ENCODE measurements around the gene VWF. TPM values are rescaled to one million over a fixed set of nuclear protein-coding genes. Genes with fewer than 3 reads are reported as not detected.

The VWF gene
- total and polyA plus RNA-seq, 10 of the 15 experiments (the other 5 are each of a cell fraction or from before 2014, with no cell fraction given): 0.08 to 0.23 TPM; not detected in 8

GRCh38 chr12:5925646-5926045, 198.8 kb downstream of the VWF start:
- no peaks in the 10 kb centered on the region for H3K79me2 ChIP-seq (ENCODE audit: control insufficient read depth, insufficient read depth, low read length)
- peaks cover 0 to 6% of the 10 kb centered on the region in 2 experiments; a peak in 2 of 4 replicates for H3K27me3 ChIP-seq (replicated peaks in 1 of 2; ENCODE audit: control insufficient read depth in 2 of 2, insufficient read depth in 2 of 2, low read length in 1 of 2)
- ATAC-seq: no peak
- POLR2A ChIA-PET: no interaction called here
- no peak overlapping the region for H3K4me3 ChIP-seq
- BruUV-seq (replicated peaks): no TSS peak
- no peak for FAIRE-seq
- no peaks in the 10 kb centered on the region for H4K20me1 ChIP-seq (ENCODE audit: control insufficient read depth, insufficient read depth)
- in situ Hi-C loops (cut with MboI): no loop called here
- no peak overlapping the region for H2AFZ ChIP-seq (ENCODE audit: control insufficient read depth, low read depth, low read length)
- WGBS (ENCODE audit: insufficient coverage, insufficient replicate concordance, low lambda C conversion rate, missing lambda C conversion rate): 12% methylated on average over 9 of the region's 9 CpGs
- H3K36me3 ChIP-seq (ENCODE audit: control insufficient read depth in 2 of 2, insufficient read depth in 2 of 2, low read length in 1 of 2): no peaks in the 10 kb centered on the region
- TF ChIP-seq ZSCAN29 (IDR thresholded peaks at IDR 0.05) (no peak), TCF7 (IDR thresholded peaks at IDR 0.05; ENCODE audit: borderline replicate concordance) (no peak), PAX5 (IDR thresholded peaks at IDR 0.05; ENCODE audit: borderline replicate concordance, low read depth, low read length) (no peak), TBL1XR1 (IDR thresholded peaks at IDR 0.05; ENCODE audit: low read depth, low read length) (no peak), HCFC1 (IDR thresholded peaks at IDR 0.05; ENCODE audit: low read length) (no peak), HDAC6 (IDR thresholded peaks at IDR 0.05; ENCODE audit: unreplicated experiment) (no peak)
- RAD21 ChIA-PET (ENCODE audit: unreplicated experiment): no interaction called here
- DNase-seq (ENCODE audit: low read depth, low spot score): no peak
- no peak overlapping the region for H3K9ac ChIP-seq (ENCODE audit: control insufficient read depth, insufficient read depth, low read length)
- SMC1A ChIA-PET (ENCODE audit: uncharacterized antibody, unreplicated experiment): no interaction called here
- CTCF ChIA-PET: no interaction called here
- H3K9me3 ChIP-seq (replicated peaks; ENCODE audit: control insufficient read depth, insufficient read depth, low read length): no peaks in the 10 kb centered on the region
- H3K4me1 ChIP-seq (ENCODE audit: control insufficient read depth, insufficient read depth, low read length): no peaks in the 10 kb centered on the region
- no peak overlapping the region for H3K4me2 ChIP-seq (ENCODE audit: control insufficient read depth, insufficient read depth)
- H3K27ac ChIP-seq (ENCODE audit: control insufficient read depth, insufficient read depth): no peak overlapping the region
- intact Hi-C loops (cut with micrococcal nuclease; ENCODE audit: unreplicated experiment): no loop called here

- intact Hi-C loops (cut with micrococcal nuclease; ENCODE audit: unreplicated experiment): no loop called here
Measured at GRCh38 chr12:5924342-5924741, 200.1 kb downstream of the VWF start.

More at GRCh38 chr12:5924342-5924741, 200.1 kb downstream of the VWF start:
- no peaks in the 10 kb centered on the region for H3K36me3 ChIP-seq (ENCODE audit: control insufficient read depth in 2 of 2, insufficient read depth in 2 of 2, low read length in 1 of 2)
- H3K4me1 ChIP-seq (ENCODE audit: control insufficient read depth, insufficient read depth, low read length): no peaks in the 10 kb centered on the region
- H3K4me2 ChIP-seq (ENCODE audit: control insufficient read depth, insufficient read depth): no peak overlapping the region
- TF ChIP-seq BCL3 (IDR thresholded peaks at IDR 0.05; ENCODE audit: borderline replicate concordance, insufficient read depth, low read depth, low read length, poor library complexity, severe bottlenecking) (no peak), CBX5 (IDR thresholded peaks at IDR 0.05; ENCODE audit: low read depth) (no peak), RCOR1 (conservative IDR thresholded peaks at IDR 0.05; ENCODE audit: low read depth, low read length) (no peak)
- H3K79me2 ChIP-seq (ENCODE audit: control insufficient read depth, insufficient read depth, low read length): no peaks in the 10 kb centered on the region
- H3K27me3 ChIP-seq (replicated peaks in 1 of 2; ENCODE audit: control insufficient read depth in 2 of 2, insufficient read depth in 2 of 2, low read length in 1 of 2): peaks cover 0 to 6% of the 10 kb centered on the region in 2 experiments; a peak in 2 of 4 replicates
- no peak overlapping the region for H3K4me3 ChIP-seq
- H3K9ac ChIP-seq (ENCODE audit: control insufficient read depth, insufficient read depth, low read length): no peak overlapping the region
- H2AFZ ChIP-seq (ENCODE audit: control insufficient read depth, low read depth, low read length): no peak overlapping the region
- DNase-seq (ENCODE audit: low read depth, low spot score) (no peak), ATAC-seq (no peak), FAIRE-seq (no peak)
- H3K27ac ChIP-seq (ENCODE audit: control insufficient read depth, insufficient read depth): no peak overlapping the region
- POLR2A ChIA-PET: no interaction called here
- RAD21 ChIA-PET (ENCODE audit: unreplicated experiment): no interaction called here
- BruUV-seq (replicated peaks): no TSS peak
- in situ Hi-C loops (cut with MboI): no loop called here
- CTCF ChIA-PET: no interaction called here
- SMC1A ChIA-PET (ENCODE audit: uncharacterized antibody, unreplicated experiment): no interaction called here
- H4K20me1 ChIP-seq (ENCODE audit: control insufficient read depth, insufficient read depth): no peaks in the 10 kb centered on the region
- WGBS (ENCODE audit: insufficient coverage, insufficient replicate concordance, low lambda C conversion rate, missing lambda C conversion rate): 42% methylated on average over 7 of the region's 7 CpGs
- no peaks in the 10 kb centered on the region for H3K9me3 ChIP-seq (replicated peaks; ENCODE audit: control insufficient read depth, insufficient read depth, low read length)
